Pons (tissue), 1 donor: ENCODE measurements around the gene SPN.
"Not testable (repeated sequence)": the region's sequence is repeated elsewhere in the genome, so short reads cannot be mapped to it uniquely, and the experiment has no call there.

ENCODE experiments used
- DNase-seq: peaks from one replicate; pipeline ENCODE4 v3.0.0-alpha.2; 2016; ENCODE audit warnings: low spot score

The SPN gene

DNA sequence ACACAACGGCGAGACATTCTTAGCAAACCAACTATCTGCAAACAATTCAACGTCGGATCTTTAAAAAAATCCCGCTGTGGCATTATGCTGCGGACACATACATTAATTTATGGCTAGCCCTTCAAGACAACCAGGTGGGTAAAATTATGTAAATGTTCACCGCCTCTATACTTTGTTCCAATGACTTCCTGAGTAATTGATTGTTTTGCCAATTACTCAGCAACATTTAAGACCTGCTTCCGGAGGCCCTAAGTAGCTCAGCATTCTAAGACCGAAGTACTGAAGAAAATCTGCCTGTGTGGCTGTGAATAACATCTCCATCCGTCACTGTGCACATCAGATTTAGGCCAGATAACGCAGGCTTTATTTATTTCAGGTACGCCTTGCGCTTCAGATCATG, 39.2 kb downstream of the SPN start:
- no peak for DNase-seq

- no peak for DNase-seq
Observed at GRCh38 chr16:29705030-29705429, 42.0 kb downstream of the SPN start.

DNA sequence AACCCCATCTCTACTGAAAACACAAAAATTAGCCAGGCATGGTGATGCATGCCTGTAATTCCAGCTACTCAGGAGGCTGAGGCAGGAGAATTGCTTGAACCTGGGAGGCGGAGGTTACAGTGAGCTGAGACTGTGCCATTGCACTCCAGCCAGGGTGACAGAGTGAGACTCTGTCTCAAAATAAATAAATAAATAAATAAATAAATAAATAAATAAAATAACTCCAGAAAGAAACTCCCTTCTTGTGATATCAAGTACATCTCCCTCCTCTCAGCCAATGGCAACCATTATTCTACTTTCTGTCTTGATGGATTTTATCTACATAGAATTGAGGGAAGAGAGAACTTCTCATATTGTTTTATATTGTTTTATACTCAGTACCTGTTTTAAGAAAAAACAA, 44.1 kb downstream of the SPN start:
- DNase-seq = not testable (repeated sequence)

- DNase-seq = no peak
Observed at GRCh38 chr16:29708917-29709600, 46.0 kb downstream of the SPN start.

GRCh38 chr16:29709657-29710056, 46.6 kb downstream of the SPN start:
- not testable (repeated sequence) for DNase-seq

GRCh38 chr16:29710227-29711219, 47.5 kb downstream of the SPN start:
- peak; percentile 77 for DNase-seq

DNA sequence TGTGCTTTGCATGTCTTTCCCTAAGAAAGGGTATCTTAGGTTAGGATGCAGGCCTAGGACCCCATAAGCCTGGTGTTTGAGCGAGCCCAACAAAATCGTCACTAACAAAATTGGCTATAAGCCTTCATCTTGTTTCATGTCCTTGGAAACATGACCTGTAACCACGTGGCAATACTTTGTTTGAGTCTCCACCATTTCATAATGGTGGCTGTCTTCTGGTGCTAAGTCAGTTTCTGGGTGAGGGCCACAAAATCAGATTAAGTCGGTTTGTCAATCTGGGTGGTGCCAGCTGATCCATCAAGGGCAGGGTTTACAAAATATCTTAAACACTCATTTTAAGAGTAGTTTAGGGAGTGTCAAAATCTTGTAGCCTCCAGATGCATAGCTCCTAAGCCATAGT, 49.8 kb downstream of the SPN start:
- DNase-seq = no peak

DNA sequence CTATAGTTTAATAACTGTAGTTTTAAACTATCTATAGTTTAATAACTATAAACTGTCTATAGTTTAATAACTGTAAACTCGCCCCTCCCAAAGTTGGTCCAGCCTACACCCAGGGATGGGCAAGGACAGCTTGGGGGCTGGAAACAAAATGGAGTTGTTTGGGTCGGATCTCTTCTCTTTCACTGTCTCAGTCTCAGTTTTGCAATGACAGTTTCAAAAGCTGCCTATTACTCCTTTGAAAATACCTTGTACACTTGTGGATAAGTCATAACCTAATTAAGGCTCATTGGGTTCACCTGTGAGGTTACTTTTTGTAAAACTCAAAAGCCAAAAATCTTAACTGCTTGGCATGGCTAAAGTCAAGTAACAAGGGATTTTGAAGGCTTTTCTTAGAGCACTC, 51.3 kb downstream of the SPN start:
- DNase-seq = no peak

- no peak for DNase-seq
Observed at GRCh38 chr16:29714972-29715371, 51.9 kb downstream of the SPN start.

GRCh38 chr16:29717113-29717512, 54.1 kb downstream of the SPN start:
- no peak for DNase-seq

GRCh38 chr16:29719063-29719462, 56.0 kb downstream of the SPN start:
- DNase-seq = no peak
